IPS DF 6.9 (cell line): ENCODE results near the gene LCN6.
A peak's percentile ranks its signal among the peaks of the same experiment; 100 is the strongest.
"Not testable (repeated sequence)": the region's sequence is repeated elsewhere in the genome, so short reads cannot be mapped to it uniquely, and the experiment has no call there.

Experiments
- DNase-seq: peaks from one replicate; pipeline ENCODE4 v3.0.0-alpha.2; 2013; ENCODE audit warnings: low read depth, low spot score
- H3K27ac ChIP-seq: one replicate; pipeline ENCODE4 v1.5.1; 2013; ENCODE audit warnings: low read length, control low read depth
- H3K27me3 ChIP-seq: 2 replicates; pipeline ENCODE4 v1.6.1; 2013; ENCODE audit warnings: mild to moderate bottlenecking, low read length; ENCODE audit not compliant: control insufficient read depth, insufficient read depth
- H3K36me3 ChIP-seq: 2 replicates; pipeline ENCODE4 v1.6.1; 2013; ENCODE audit warnings: low read length; ENCODE audit not compliant: control insufficient read depth, insufficient read depth
- H3K4me1 ChIP-seq: 2 replicates; pipeline ENCODE4 v1.6.1; 2013; ENCODE audit warnings: low read length; ENCODE audit not compliant: control insufficient read depth, insufficient read depth
- H3K4me3 ChIP-seq: 2 replicates; pipeline ENCODE4 v1.5.1; 2013; ENCODE audit warnings: mild to moderate bottlenecking, low read length
- H3K9me3 ChIP-seq: 2 replicates; pipeline ENCODE4 v1.6.1; 2013; ENCODE audit warnings: low read length, inconsistent platforms; ENCODE audit not compliant: control insufficient read depth, insufficient read depth
- WGBS: extraction: QIAGEN DNeasy Blood & Tissue Kit; methylation state at CpG from one replicate; pipeline ENCODE4 v1.1.7; 2013; ENCODE audit warnings: mixed read lengths, missing lambda C conversion rate; ENCODE audit not compliant: insufficient read length, insufficient coverage; 5-methylcytosine and 5-hydroxymethylcytosine counted together

LCN6 gene

DNA sequence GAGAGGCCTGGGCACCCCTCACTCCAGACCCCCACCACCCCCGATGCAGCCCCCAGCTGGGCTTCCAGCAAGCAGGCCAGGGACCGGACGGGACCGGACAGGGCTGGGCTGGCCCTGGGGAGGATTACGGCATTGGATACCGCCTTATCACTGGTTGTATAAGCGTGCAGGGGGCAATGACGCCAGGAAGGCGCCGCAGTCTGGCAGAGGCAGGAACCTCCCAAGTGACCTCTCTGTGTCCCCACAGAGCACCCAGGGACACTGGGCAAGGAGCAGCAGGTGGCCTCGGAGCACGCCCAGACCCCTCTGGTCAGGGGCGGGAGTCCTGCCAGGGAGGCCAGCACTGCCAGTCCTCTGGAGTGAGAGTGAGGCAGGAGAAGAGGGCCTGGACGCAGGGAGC is 16.7 kb upstream of the LCN6 start:
- no peaks in the 10 kb centered on the region for H3K9me3 ChIP-seq
- DNase-seq, result no peak
- no peaks in the 10 kb centered on the region for H3K27me3 ChIP-seq
- no peak overlapping the region for H3K27ac ChIP-seq
- H3K4me1 ChIP-seq, result 0 out of 2 replicates have a peak, but pooled peaks cover 4% of the 10 kb centered on the region
- no peaks in the 10 kb centered on the region for H3K36me3 ChIP-seq
- H3K4me3 ChIP-seq, result no peak overlapping the region
- WGBS, result no CpG with 5 or more reads among the region's 14 CpGs

DNA sequence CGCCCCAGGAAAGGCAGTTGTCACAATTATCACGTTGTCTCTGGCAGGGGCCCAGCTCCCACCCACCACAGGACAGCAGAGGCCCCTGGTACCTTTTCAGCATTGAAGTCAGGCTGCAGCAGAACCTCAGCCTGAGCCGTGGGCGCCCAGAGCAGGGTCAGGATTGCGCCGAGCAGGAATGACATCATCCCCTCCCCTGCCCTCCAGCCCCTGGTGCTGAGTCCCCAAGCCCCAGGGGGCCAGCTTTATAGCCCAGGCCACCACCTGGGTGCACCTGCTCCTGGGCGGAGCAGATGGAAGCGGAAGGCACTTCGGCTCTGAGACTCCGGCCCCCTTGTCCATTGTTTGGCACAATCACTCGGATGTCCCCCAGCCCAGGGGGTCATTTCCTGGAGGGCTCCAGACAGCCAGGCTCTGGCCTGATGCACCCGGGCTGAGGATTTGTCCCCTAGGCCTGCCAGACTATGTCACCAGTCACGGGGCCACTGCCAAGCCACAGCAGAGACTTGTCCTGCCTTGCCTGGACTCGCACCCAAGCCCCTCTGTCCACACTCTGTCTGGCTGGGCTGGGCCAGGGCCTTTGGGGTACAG is 16.1 kb upstream of the LCN6 start, which contains the start of gene LCN15:
Gene LCN15, minus strand, starts transcription at position 218 of the 591 bp plus-strand sequence. Its CDS starts 30 bp downstream, at position 188.
- Histone ChIP-seq H3K9me3 (no peaks in the 10 kb centered on the region), H3K27me3 (no peaks in the 10 kb centered on the region), H3K27ac (no peak within 1 kb of the TSS), H3K36me3 (no peaks in the 10 kb centered on the region), H3K4me1 (0 out of 2 replicates have a peak, but pooled peaks cover 4% of the 10 kb centered on the region), H3K4me3 (peak within 1 kb of the TSS; percentile 10; the same call in 1 of the 2 replicates)
- no peak for DNase-seq
- no CpG with 5 or more reads among the region's 14 CpGs for WGBS

DNA sequence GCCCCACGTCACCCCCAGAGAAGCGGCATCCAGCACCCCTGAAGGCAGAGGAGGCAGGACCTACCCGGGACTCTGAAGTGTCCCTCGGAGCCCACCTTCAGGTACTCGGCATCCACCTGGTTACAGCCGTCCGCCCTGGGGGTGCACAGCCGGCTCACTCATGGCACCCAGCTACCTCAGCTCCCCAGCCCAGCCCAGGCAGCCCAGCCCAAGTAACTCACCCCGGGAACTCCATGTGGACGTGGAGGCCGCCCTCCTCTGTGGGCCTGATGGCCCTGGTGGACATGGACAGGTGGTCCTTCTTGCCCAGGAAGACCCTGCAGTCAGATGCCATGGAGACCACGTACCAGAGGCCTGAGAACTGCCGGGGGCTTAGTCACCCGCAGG is 15.3 kb upstream of the LCN6 start:
- no peak overlapping the region for H3K4me3 ChIP-seq
- no CpG with 5 or more reads among the region's 14 CpGs for WGBS

DNA sequence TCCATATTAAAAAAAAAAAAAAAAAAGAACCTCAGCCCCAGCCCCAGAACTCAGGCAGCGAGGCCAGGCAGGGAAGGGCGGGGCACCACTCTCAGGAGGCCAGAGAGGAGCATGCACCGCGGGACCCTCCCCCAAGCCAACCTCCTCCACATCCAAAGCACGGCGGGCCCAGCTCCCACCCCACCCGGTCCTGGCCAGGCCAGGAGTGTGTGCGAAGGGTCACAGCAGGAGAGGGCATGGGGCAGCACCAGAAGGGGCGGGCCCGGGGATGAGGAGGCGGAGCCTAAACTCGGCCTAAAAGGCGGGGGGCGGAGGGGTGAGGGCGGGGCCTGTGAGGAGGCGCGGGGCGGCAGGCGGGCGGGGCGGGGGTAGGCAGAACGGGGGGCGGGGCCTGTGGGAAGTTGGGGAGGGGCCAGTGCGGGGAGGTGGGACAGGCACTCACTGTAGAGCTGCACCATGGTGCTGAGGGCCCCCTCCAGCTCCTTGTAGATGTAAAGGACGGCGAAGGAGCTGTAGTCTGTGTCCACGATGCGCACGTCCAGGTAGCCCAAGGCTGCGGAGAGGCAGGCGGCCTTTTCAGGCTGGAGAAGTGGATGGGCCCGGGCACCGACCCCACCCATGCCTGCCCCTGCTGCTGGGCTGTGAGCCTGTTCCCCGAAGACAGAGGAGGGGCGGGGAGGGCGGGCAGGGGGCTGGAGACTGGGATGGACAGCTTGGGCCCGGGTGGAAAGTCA is 14.8 kb upstream of the LCN6 start:
- peaks cover 4% of the 10 kb centered on the region; the same call in 1 of the 2 replicates for H3K4me1 ChIP-seq
- DNase-seq, result peak; percentile 77
- no peaks in the 10 kb centered on the region for H3K27me3 ChIP-seq
- H3K4me3 ChIP-seq, result peak overlapping the region; percentile 10; the same call in 1 of the 2 replicates
- H3K36me3 ChIP-seq, result no peaks in the 10 kb centered on the region
- no peak overlapping the region for H3K27ac ChIP-seq
- no CpG with 5 or more reads among the region's 37 CpGs for WGBS
- no peaks in the 10 kb centered on the region for H3K9me3 ChIP-seq

More for the DNA sequence above, 15.3 kb upstream of the LCN6 start:
- 0 out of 2 replicates have a peak, but pooled peaks cover 4% of the 10 kb centered on the region for H3K4me1 ChIP-seq
- no peaks in the 10 kb centered on the region for H3K9me3 ChIP-seq
- no peaks in the 10 kb centered on the region for H3K36me3 ChIP-seq
- no peaks in the 10 kb centered on the region for H3K27me3 ChIP-seq
- no peak overlapping the region for H3K27ac ChIP-seq
- no peak for DNase-seq

GRCh38 chr9:136762221-136762691 is 13.9 kb upstream of the LCN6 start:
- no peaks in the 10 kb centered on the region for H3K36me3 ChIP-seq
- no peak overlapping the region for H3K4me3 ChIP-seq
- no peaks in the 10 kb centered on the region for H3K27me3 ChIP-seq
- no peak overlapping the region for H3K27ac ChIP-seq
- DNase-seq, result no peak
- no peaks in the 10 kb centered on the region for H3K9me3 ChIP-seq
- no CpG with 5 or more reads among the region's 17 CpGs for WGBS
- H3K4me1 ChIP-seq, result peaks cover 4% of the 10 kb centered on the region; the same call in 1 of the 2 replicates

DNA sequence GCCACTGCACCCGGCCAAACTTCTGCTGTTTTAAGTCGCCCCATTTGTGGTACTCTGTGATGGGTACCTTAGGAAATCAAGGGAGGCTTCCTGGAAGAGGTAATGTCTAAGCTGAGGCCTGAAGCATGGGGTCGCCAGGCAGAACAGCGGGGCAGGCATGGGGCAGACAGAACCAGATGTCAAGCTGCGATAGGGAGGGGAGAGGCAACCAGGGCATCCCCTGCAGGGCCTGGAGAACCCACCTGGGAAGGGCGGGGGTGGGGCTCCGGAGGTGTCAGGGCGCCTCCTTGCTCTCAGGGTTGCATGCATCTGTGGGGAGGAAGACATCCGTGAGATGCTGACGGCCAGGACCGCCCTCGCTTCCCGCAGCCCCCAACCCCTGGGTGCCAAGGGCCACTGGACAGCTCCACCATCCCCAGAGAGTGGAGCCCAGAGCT is 13.2 kb upstream of the LCN6 start:
- Histone ChIP-seq H3K27ac (no peak overlapping the region), H3K4me1 (peaks cover 4% of the 10 kb centered on the region; the same call in 1 of the 2 replicates), H3K4me3 (no peak overlapping the region), H3K9me3 (no peaks in the 10 kb centered on the region), H3K27me3 (no peaks in the 10 kb centered on the region), H3K36me3 (no peaks in the 10 kb centered on the region)
- DNase-seq, result no peak
- no CpG with 5 or more reads among the region's 13 CpGs for WGBS

GRCh38 chr9:136760834-136761544 is 12.7 kb upstream of the LCN6 start:
- H3K4me3 ChIP-seq, H3K9me3 ChIP-seq, H3K27ac ChIP-seq, H3K36me3 ChIP-seq, H3K27me3 ChIP-seq, DNase-seq, H3K4me1 ChIP-seq: not testable (repeated sequence)
- WGBS, result no CpG with 5 or more reads among the region's 22 CpGs

DNA sequence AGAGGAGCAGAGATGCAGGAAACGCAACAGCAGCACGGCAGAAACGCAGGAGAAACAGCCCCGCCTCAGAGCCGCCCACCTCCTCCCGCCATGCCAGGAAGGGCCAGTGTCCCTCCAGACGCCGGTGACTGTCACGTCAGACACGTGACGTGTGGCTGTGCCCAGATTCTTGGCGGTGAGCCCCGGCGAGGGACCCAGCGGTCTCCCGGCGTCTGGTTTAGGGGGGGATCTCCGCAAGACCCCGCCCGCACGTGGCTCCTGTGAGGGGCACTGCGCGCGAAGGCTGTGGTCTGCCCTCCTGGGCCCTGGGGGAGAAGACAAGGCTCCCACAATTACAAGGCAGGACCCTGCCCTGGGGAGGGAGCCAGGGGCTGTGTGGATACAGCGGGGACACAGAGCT is 12.1 kb upstream of the LCN6 start:
- Histone ChIP-seq H3K4me1 (peaks cover 4% of the 10 kb centered on the region; the same call in 1 of the 2 replicates), H3K36me3 (no peaks in the 10 kb centered on the region)
- no CpG with 5 or more reads among the region's 25 CpGs for WGBS

DNA sequence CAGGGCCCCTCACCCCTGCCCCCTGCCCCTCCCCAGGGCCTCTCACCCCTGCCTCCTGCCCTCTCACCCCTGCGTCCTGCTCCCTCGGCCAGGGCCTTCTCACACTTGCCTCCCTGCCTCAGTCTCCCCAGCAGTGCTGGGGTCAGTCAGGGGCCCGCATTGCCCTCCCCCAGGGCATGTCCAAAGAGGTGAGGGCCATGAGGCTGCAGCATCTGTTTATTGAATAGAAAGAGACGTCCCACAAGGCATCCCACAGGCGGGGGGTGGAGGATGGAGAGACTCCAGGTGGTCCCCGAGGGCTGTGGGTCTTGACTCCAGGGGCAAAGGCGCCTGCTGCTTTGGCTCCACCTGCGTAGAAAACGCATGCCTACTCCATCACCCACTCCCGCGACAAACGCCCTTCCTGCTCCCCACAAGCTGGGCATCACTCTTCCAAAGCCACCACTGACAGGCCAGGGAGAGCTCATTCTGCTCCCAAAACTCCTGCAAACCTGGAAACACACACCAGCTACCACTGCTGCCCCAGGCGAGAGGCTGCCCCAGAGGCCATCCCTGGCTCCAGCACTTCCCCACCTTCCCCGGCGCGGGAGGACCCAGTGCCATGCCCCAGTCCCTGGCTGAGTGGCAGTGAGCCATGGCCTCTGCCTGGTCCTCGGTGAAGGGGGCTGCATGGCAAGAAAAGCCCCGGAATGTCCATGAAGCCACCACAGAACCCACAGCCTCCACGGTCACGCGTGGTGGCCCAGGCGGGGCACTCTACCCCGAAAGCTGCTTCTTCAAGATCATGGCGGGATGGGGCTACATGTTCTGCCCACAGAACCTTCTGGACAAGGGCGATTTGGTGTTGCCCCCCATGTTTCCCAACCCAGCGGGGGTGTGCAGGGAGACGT is 11.4 kb upstream of the LCN6 start:
- Histone ChIP-seq H3K27ac (no peak overlapping the region), H3K4me1 (peaks cover 4% of the 10 kb centered on the region; the same call in 1 of the 2 replicates), H3K27me3 (no peaks in the 10 kb centered on the region), H3K4me3 (no peak overlapping the region), H3K9me3 (no peaks in the 10 kb centered on the region), H3K36me3 (no peaks in the 10 kb centered on the region)
- no peak for DNase-seq
- no CpG with 5 or more reads among the region's 27 CpGs for WGBS

More for the DNA sequence above, 12.1 kb upstream of the LCN6 start:
- Histone ChIP-seq H3K27ac (no peak overlapping the region), H3K4me3 (no peak overlapping the region), H3K9me3 (no peaks in the 10 kb centered on the region), H3K27me3 (no peaks in the 10 kb centered on the region)
- no peak for DNase-seq
